ENCODE data around the gene KCND2.

DNA sequence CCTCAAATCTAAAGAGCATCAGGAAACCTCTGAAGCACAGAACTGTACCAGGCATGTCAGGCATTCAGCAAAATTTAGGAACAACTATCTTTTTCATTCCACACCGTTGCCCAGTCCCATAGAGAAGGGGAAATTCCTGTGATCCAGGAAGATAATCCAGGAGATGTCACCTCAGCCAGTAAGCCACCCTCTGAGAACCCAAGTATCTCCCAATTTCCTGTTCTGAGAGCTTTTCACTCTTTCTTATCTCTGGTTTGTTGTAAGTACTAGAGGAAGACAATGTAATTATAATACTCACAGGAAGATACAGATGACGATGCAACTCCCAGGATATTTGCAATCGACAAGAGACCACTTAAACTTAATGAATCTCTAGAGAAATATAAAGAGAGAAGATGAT, 487.9 kb downstream of the KCND2 start:
- TF ChIP-seq SMC3 (IDR thresholded peaks at IDR 0.05; ENCODE audit: low read depth, low read length) = no peak
- TF ChIP-seq, protein P1, sequence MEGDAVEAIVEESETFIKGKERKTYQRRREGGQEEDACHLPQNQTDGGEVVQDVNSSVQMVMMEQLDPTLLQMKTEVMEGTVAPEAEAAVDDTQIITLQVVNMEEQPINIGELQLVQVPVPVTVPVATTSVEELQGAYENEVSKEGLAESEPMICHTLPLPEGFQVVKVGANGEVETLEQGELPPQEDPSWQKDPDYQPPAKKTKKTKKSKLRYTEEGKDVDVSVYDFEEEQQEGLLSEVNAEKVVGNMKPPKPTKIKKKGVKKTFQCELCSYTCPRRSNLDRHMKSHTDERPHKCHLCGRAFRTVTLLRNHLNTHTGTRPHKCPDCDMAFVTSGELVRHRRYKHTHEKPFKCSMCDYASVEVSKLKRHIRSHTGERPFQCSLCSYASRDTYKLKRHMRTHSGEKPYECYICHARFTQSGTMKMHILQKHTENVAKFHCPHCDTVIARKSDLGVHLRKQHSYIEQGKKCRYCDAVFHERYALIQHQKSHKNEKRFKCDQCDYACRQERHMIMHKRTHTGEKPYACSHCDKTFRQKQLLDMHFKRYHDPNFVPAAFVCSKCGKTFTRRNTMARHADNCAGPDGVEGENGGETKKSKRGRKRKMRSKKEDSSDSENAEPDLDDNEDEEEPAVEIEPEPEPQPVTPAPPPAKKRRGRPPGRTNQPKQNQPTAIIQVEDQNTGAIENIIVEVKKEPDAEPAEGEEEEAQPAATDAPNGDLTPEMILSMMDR (conservative IDR thresholded peaks at IDR 0.05; ENCODE audit: low read depth, low read length) = no peak
- TF ChIP-seq POLR2A (IDR thresholded peaks at IDR 0.05; ENCODE audit: low read depth, low read length) = no peak
- no peak for TF ChIP-seq MAFK (IDR thresholded peaks at IDR 0.05; ENCODE audit: low read depth, low read length)
- no peak for TF ChIP-seq BHLHE40 (IDR thresholded peaks at IDR 0.05; ENCODE audit: low read depth, low read length)
- TF ChIP-seq CHD1 (IDR thresholded peaks at IDR 0.05; ENCODE audit: low read depth, low read length) = no peak
- TF ChIP-seq MXI1 (IDR thresholded peaks at IDR 0.05; ENCODE audit: borderline replicate concordance, low read depth, low read length) = no peak
- TF ChIP-seq CEBPB (IDR thresholded peaks at IDR 0.05; ENCODE audit: low read depth, low read length) = no peak
- TF ChIP-seq RFX5 (IDR thresholded peaks at IDR 0.05; ENCODE audit: low read depth, low read length) = no peak
- TF ChIP-seq FOS (IDR thresholded peaks at IDR 0.05; ENCODE audit: low read depth, low read length) = no peak
